ENCODE measurements around the gene ARNT2.

ARNT2 gene

GRCh38 chr15:80599359-80599758 is 195.2 kb downstream of the ARNT2 start:
- no peak for TF ChIP-seq CTCF (IDR thresholded peaks at IDR 0.05)
- no peak for TF ChIP-seq ZFX (IDR thresholded peaks at IDR 0.05; ENCODE audit: borderline replicate concordance)
- no peak overlapping the region for H3K27ac ChIP-seq

- no peak overlapping the region for H3K27ac ChIP-seq
- no peak for TF ChIP-seq ZFX (IDR thresholded peaks at IDR 0.05; ENCODE audit: borderline replicate concordance)
- TF ChIP-seq CTCF (IDR thresholded peaks at IDR 0.05) = no peak
Observed at GRCh38 chr15:80600626-80601025, 196.4 kb downstream of the ARNT2 start.

- TF ChIP-seq CTCF (IDR thresholded peaks at IDR 0.05) = no peak
- TF ChIP-seq ZFX (IDR thresholded peaks at IDR 0.05; ENCODE audit: borderline replicate concordance) = no peak
- H3K27ac ChIP-seq = no peak overlapping the region
Observed at GRCh38 chr15:80601256-80601655, 197.1 kb downstream of the ARNT2 start.

- no peak overlapping the region for H3K27ac ChIP-seq
- TF ChIP-seq ZFX (IDR thresholded peaks at IDR 0.05; ENCODE audit: borderline replicate concordance) = no peak
- TF ChIP-seq CTCF (IDR thresholded peaks at IDR 0.05) = no peak
Observed at GRCh38 chr15:80604583-80605575, 200.7 kb downstream of the ARNT2 start.

- H3K27ac ChIP-seq = no peak overlapping the region
- TF ChIP-seq ZFX (IDR thresholded peaks at IDR 0.05; ENCODE audit: borderline replicate concordance) (no peak), CTCF (IDR thresholded peaks at IDR 0.05) (no peak)
Observed at GRCh38 chr15:80605591-80606150, 201.5 kb downstream of the ARNT2 start.

- no peak for TF ChIP-seq CTCF (IDR thresholded peaks at IDR 0.05)
- TF ChIP-seq ZFX (IDR thresholded peaks at IDR 0.05; ENCODE audit: borderline replicate concordance) = no peak
- no peak overlapping the region for H3K27ac ChIP-seq
Observed at GRCh38 chr15:80606511-80607071, 202.4 kb downstream of the ARNT2 start.

Measured in 22Rv1 (cell line).